ENCODE results near the gene PHACTR2.
A peak's percentile ranks its signal among the peaks of the same experiment; 100 is the strongest.
"Not testable (repeated sequence)": the region's sequence is repeated elsewhere in the genome, so short reads cannot be mapped to it uniquely, and the experiment has no call there.

The PHACTR2 gene

GRCh38 chr6:143772116-143773086, 94.6 kb downstream of the PHACTR2 start:
- DNase-seq: no peak

DNA sequence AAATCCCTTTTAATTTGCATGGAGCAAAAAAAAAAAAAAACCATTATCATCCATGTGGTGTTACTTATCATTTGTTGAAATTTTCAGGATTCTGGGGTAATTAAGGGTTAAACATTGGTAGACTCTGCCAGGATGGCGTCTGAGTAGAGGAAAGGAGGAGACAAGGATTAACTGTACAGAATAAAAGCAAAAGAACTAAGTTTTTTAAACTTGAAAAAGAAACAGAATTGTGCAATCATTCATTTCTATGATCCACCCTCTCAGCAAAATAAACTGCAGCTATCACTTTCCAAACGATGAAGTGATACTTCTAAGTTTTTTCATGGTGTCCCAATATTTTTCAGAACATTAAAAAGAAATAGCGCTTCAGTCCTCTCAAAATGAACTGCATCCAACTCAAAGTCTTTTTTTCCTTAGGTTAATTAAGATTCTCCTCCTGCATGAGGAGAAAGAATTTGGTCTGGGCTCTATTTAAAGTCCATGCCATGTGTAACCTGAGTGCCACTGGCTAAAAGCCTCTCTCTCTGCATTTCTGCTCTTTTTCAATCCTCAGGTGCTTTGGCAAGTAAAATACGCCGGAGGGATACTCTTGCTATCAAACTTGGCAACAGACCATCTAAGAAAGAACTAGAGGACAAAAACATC, 95.9 kb downstream of the PHACTR2 start:
- DNase-seq: no peak

DNA sequence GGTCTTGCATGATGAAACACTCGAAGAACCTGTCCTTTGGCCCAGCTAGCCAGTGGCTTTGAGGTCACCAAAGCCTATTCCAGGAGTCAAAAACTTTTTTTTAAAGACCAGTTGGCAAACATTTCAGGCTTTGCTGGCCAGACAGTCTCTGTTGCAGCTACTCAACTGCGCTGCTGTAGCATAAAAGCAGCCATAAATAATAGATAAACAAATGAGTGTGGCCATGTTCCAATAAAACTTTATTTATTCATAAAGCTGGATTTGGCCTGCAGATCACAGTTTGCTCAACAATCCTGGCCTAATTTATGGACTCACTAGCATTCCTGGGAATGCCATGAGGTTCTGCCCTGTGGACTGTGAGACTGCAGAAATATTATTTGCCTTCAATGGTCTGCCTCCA, 96.6 kb downstream of the PHACTR2 start:
- DNase-seq: no peak

- DNase-seq: no peak
These were observed 97.6 kb downstream of the PHACTR2 start for GRCh38 chr6:143775336-143775735.

GRCh38 chr6:143778926-143779325, 101.2 kb downstream of the PHACTR2 start:
- no peak for DNase-seq

DNA sequence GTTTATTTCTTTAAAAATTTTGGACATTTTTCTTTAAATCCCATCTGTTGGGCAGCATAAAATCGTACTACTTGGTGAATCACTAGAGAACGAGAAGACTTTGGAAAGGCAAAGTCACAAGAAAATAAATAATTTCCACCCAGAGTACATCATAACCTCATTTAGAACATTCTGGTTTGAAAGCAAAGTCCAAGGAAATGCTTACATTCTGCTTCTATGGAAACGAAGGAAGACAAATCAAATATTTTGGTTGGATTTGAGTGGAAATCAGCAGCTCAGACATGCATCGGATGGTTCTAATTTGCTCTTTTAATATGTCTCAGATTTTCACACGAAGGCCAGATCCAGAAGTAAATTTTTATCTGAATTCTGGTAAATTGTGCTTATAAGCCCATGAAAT, 104.7 kb downstream of the PHACTR2 start:
- DNase-seq: no peak

- DNase-seq: no peak
These were observed 105.3 kb downstream of the PHACTR2 start for GRCh38 chr6:143783077-143783476.

DNA sequence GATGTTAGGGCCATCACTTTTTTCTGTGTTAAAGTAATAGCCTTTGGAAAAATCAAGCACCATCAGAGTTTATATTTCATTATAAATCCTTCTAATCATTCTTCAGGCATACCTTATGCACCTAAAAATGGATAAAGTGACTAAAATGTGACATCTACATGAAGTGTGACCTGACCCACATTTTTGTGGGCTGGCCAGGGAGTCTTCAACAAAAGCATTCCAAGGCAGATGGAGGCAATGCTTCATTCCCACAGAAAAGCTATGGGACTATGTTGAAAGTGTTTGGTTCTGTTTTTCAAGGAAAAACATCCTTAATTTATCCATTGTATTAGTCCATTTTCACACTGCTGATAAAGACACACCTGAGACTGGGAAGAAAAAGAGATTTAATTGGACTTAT, 106.6 kb downstream of the PHACTR2 start:
- DNase-seq: no peak

DNA sequence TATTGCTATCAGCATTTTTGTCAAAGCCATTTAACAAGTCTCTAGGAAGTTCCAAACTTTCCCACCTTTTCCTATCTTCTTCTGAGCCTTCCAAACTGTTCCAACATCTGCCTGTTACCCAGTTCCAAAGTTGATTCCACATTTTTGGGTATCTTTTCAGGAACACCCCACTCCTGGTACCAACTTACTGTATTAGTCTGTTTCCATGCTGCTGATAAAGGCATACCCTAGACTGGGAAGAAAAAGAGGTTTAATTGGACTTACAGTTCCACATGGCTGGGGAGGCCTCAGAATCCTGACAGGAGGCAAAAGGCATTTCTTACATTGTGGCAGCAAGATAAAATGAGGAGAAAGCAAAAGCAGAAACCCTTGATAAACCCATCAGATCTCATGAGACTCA, 108.6 kb downstream of the PHACTR2 start:
- DNase-seq: not testable (repeated sequence)

DNA sequence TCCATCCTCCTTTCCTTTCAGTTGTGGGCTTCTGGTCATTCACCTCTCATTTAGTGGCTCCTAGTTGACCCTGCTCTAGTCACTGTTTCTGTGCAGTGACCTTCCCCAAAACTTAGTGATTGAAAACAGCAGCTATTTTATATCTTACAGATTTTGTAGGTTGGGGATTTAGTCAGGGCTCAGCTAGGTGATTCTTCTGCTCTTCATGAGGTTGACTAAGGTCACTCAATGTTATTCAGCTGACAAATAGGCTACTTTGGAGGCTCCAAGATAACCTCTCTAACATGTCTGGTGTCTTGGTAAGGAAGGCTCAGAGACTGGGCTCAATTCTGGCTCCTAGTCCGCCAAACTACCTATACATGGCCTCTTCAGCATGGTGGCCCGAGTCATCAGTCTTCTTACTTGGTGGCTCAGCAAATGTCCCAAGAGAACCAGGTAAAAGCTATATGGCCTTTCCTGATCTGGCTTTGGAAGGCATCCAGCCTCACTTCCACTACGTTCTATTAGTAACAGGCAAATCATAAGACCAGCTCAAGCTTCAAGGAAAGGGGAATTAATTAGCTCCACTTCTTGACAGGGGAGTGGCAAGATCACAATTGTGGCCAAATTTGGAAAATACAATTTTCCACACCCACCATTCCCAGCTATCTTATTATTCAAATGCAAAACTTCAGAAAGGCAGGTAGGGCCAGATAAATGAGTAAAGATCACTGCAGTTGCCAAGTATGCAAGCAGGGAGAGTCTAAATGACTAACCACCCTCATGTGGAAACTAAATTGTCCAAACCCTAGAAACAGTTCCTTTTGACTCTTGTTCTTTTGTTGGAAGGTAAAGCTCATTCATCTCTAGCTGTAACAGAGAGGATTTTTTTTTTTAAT, 114.9 kb downstream of the PHACTR2 start:
- no peak for DNase-seq

DNA sequence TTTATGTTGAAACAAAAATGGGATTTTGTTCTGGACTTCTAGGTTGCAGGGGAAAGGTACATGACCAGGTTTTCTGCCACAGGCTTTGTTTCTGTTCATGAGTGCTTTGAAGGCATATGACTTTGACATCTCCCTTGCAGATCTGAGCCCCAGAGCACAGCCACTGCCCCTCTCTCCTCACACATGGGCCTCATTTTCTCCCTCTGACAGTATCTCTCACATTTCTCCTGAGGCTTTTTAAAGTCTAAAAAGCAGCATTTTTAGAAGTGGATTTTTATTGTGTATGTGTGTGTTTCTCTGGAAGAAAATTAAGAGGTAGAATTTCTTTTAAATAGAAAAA, 115.5 kb downstream of the PHACTR2 start:
- no peak for DNase-seq

DNA sequence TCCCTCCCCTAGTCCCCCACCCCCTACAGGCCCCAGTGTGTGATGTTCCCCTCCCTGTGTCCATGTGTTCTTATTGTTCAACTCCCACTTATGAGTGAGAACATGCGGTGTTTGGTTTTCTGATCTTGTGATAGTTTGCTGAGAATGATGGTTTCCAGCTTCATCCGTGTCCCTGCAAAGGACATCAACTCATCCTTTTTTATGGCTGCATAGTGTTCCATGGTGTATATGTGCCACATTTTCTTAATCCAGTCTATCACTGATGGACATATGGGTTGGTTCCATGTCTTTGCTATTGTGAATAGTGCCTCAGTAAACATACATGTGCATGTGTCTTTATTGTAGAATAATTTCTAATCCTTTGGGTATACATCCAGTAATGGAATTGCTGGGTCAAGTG, 118.8 kb downstream of the PHACTR2 start:
- not testable (repeated sequence) for DNase-seq

DNA sequence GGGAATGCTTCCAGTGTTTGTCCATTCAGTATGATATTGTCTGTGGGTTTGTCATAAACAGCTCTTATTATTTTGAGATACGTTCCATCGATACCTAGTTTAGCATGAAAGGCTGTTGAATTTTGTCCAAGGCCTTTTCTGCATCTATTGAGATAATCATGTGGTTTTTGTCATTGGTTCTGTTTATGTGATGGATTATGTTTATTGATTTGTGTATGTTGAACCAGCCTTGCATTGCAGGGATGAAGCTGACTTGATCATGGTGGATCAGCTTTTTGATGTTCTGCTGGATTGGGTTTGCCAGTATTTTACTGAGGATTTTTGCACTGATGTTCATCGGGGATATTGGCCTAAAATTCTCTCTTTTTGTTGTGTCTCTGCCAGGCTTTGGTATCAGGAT, 120.7 kb downstream of the PHACTR2 start:
- DNase-seq: not testable (repeated sequence)

DNA sequence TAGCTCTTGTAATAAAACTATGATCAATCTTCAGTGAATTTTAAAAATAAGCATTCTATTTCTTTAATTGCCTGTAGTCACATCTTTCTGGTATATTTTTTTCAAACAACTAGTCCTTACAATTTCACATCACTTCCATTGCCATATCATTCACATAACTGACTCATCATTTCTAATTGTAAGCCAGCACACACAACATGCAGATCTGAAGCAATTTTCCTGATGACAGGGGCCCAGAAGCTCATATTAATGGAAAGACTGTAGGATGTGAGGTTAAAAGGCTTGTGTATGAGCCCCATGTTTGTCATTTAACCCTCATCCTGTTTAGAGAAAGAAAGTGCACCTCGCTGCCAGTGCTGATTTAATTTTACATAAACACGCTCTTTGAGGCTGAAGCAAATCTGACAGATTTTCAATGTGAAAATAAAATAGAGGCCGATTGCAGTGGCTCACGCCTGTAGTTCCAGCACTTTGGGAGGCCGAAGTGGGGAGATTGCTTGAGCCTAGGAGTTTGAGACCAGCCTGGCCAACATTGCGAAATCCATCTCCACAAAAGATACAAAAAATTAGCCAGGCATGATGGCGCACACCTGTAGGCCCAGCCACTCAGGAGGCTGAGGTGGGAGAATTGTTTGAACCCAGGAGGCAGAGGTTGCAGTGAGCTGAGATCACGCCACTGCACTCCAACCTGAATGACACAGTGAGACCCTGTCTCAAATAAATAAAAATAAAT, 125.2 kb downstream of the PHACTR2 start:
- DNase-seq: no peak

GRCh38 chr6:143803769-143804568, 126.2 kb downstream of the PHACTR2 start:
- no peak for DNase-seq

DNA sequence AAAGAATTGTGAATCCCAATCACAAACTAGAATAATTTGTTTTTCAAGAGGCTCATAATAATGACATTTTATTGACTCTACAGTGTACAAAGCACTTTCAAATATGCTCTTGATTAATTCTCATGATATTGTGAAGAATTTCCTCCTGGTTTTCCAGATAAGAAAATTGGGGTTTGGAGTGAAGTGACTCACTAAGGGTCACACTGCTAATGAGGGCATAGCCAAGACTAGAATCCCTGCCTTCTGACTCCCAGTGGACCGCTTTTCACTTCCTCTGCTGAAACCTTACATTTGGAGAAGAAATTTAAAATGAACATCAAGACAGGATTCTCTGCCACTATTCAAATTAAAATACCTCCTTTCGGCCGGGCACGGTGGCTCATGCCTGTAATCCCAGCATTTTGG, 127.1 kb downstream of the PHACTR2 start:
- no peak for DNase-seq

GRCh38 chr6:143806282-143807102, 128.7 kb downstream of the PHACTR2 start:
- DNase-seq: peak; percentile 67

DNA sequence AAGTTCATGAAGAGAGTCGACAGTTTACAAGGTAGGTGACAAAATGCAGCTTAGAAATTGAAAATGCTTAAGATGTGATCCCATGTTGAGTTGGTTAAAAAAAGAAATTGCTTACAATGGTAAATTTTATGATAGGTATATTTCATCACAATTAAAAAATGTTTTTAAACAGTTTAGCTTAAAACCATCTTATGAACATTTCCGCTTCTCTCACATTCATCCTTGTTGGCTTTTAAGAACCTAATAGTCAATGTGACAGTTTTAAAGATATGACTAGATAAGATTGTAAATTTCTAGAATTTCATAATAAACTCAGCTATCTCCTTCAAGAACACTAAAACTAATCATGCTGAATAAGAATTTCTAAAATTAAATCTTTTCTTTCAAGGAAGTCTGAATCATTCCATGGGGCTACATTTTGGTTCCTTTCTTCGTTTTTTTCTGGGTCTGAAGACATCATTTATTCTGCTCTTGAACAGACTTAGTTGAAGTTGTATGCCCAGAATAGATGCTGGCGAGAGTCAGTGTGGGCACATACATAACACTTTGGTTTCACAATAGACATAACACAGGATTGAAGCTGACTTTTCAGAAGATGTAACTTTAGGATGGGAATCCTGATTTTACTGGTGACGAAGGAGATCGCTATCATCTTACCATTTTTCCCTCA, 129.5 kb downstream of the PHACTR2 start:
- no peak for DNase-seq

GRCh38 chr6:143810745-143811144, 133.0 kb downstream of the PHACTR2 start:
- no peak for DNase-seq

- no peak for DNase-seq
These were observed 133.9 kb downstream of the PHACTR2 start for GRCh38 chr6:143811501-143812157.

Measured in left hindlimb (tissue), 1 donor.